HEK293 (cell line): Measurements from ENCODE around the gene TNFRSF25.

Experiments
- CTCF ChIA-PET: fragments of 350-600 bp; formaldehyde crosslinking; extraction: SDS; loops from one replicate; lab custom pipeline; 2021; ENCODE audit warnings: antibody characterized with exemption; lab: Yijun Ruan, JAX
- POLR2A ChIA-PET: fragments of 300-600 bp; formaldehyde crosslinking; extraction: SDS; loops from one replicate; lab custom pipeline; 2020; ENCODE audit warnings: antibody characterized with exemption, inconsistent platforms; lab: Yijun Ruan, JAX
- H3K27ac ChIP-seq: fragments of 200-500 bp; sonication (Bioruptor generic); 2 replicates; pipeline ENCODE4 v1.5.1; 2014; ENCODE audit warnings: low read depth, low read length, control low read depth, inconsistent platforms; ENCODE audit errors: extremely low read depth
- H3K36me3 ChIP-seq, 2 experiments: fragments of 200-500 bp in 1 of 2; sonication (Bioruptor generic) in 1 of 2; 1 replicate in 1 of 2; 2 replicates in 1 of 2; pipeline ENCODE4 v1.5.1; 2014 to 2017; ENCODE audit warnings: inconsistent platforms in 2 of 2, low read length in 2 of 2; ENCODE audit not compliant: control insufficient read depth in 2 of 2, insufficient read depth in 1 of 2
- H3K4me1 ChIP-seq: fragments of 200-500 bp; sonication (Bioruptor generic); 2 replicates; pipeline ENCODE4 v1.5.1; 2014; ENCODE audit warnings: mild to moderate bottlenecking, low read length, inconsistent platforms; ENCODE audit not compliant: control insufficient read depth, insufficient read depth
- H3K4me3 ChIP-seq: 2 replicates; pipeline ENCODE4 v1.5.1; 2011; ENCODE audit warnings: low read depth, mild to moderate bottlenecking, control low read depth, low read length, moderate library complexity
- H3K9me3 ChIP-seq: fragments of 200-500 bp; sonication (Bioruptor generic); 2 replicates; pipeline ENCODE4 v1.5.1; 2014; ENCODE audit warnings: low read depth, low read length, inconsistent platforms; ENCODE audit not compliant: control insufficient read depth, insufficient read depth
- BCL11B ChIP-seq: fragments of 450-650 bp; formaldehyde crosslinking; IDR thresholded peaks from 2 replicates; pipeline ENCODE4 v1.5.1; 2016; ENCODE audit warnings: low read depth, missing biosample characterization, missing genetic modification characterization
- GLI2 ChIP-seq: fragments of 450-650 bp; formaldehyde crosslinking; IDR thresholded peaks from 2 replicates; pipeline ENCODE4; 2017; ENCODE audit warnings: missing biosample characterization, missing genetic modification characterization, low read depth, borderline replicate concordance
- IKZF3 ChIP-seq: fragments of 450-650 bp; IDR thresholded peaks from 2 replicates; pipeline ENCODE4 v1.5.0; 2018; ENCODE audit warnings: missing biosample characterization, mild to moderate bottlenecking, missing genetic modification characterization, moderate library complexity
- KLF1 ChIP-seq: fragments of 450-650 bp; formaldehyde crosslinking; IDR thresholded peaks from 2 replicates; pipeline ENCODE4 v1.5.1; 2016; ENCODE audit warnings: missing biosample characterization, missing genetic modification characterization
- MYNN ChIP-seq: fragments of 450-650 bp; formaldehyde crosslinking; IDR thresholded peaks from 2 replicates; pipeline ENCODE4 v1.5.1; 2016; ENCODE audit warnings: missing biosample characterization, missing genetic modification characterization, borderline replicate concordance
- REST ChIP-seq: fragments of 450-650 bp; formaldehyde crosslinking; IDR thresholded peaks from 2 replicates; pipeline ENCODE4 v1.5.1; 2016; ENCODE audit warnings: missing biosample characterization, missing genetic modification characterization
- SCRT1 ChIP-seq: fragments of 450-650 bp; formaldehyde crosslinking; IDR thresholded peaks from 2 replicates; pipeline ENCODE4 v1.5.1; 2016; ENCODE audit warnings: missing biosample characterization, missing genetic modification characterization, borderline replicate concordance
- TSHZ1 ChIP-seq: fragments of 450-650 bp; formaldehyde crosslinking; IDR thresholded peaks from 2 replicates; pipeline ENCODE4 v1.5.1; 2016; ENCODE audit warnings: missing biosample characterization, missing genetic modification characterization, borderline replicate concordance
- ZFP3 ChIP-seq: fragments of 450-650 bp; formaldehyde crosslinking; IDR thresholded peaks from 2 replicates; pipeline ENCODE4 v1.5.1; 2016; ENCODE audit warnings: low read depth, missing biosample characterization, missing genetic modification characterization
- ZNF10 ChIP-seq: fragments of 450-650 bp; formaldehyde crosslinking; IDR thresholded peaks from 2 replicates; pipeline ENCODE4 v1.5.1; 2017; ENCODE audit warnings: missing biosample characterization, missing genetic modification characterization
- ZNF112 ChIP-seq: fragments of 450-650 bp; formaldehyde crosslinking; IDR thresholded peaks from 2 replicates; pipeline ENCODE4 v1.5.0; 2017; ENCODE audit warnings: missing biosample characterization, missing genetic modification characterization
- ZNF157 ChIP-seq: fragments of 450-650 bp; formaldehyde crosslinking; IDR thresholded peaks from 2 replicates; pipeline ENCODE4 v1.5.1; 2016; ENCODE audit warnings: missing biosample characterization, missing genetic modification characterization
- ZNF174 ChIP-seq: fragments of 450-650 bp; formaldehyde crosslinking; IDR thresholded peaks from 2 replicates; pipeline ENCODE4 v1.5.0; 2017; ENCODE audit warnings: missing biosample characterization, mild to moderate bottlenecking, missing genetic modification characterization
- ZNF24 ChIP-seq: fragments of 450-650 bp; formaldehyde crosslinking; IDR thresholded peaks from 2 replicates; pipeline ENCODE4 v1.5.1; 2016; ENCODE audit warnings: missing biosample characterization, missing genetic modification characterization
- ZNF341 ChIP-seq: fragments of 450-650 bp; formaldehyde crosslinking; IDR thresholded peaks from 2 replicates; pipeline ENCODE4; 2016; ENCODE audit warnings: low read depth, missing biosample characterization, missing genetic modification characterization
- ZNF391 ChIP-seq: fragments of 450-650 bp; formaldehyde crosslinking; IDR thresholded peaks from 2 replicates; pipeline ENCODE4 v1.5.1; 2016; ENCODE audit warnings: low read depth, missing biosample characterization, missing genetic modification characterization, borderline replicate concordance
- ZNF416 ChIP-seq: fragments of 450-650 bp; formaldehyde crosslinking; IDR thresholded peaks from 2 replicates; pipeline ENCODE4 v1.5.1; 2016; ENCODE audit warnings: missing biosample characterization, missing genetic modification characterization
- ZNF48 ChIP-seq: fragments of 450-650 bp; formaldehyde crosslinking; IDR thresholded peaks from 2 replicates; pipeline ENCODE4 v1.5.1; 2016; ENCODE audit warnings: missing biosample characterization, missing genetic modification characterization
- ZNF488 ChIP-seq: fragments of 450-650 bp; formaldehyde crosslinking; IDR thresholded peaks from 2 replicates; pipeline ENCODE4 v1.5.1; 2016; ENCODE audit warnings: missing biosample characterization, missing genetic modification characterization
- ZNF837 ChIP-seq: fragments of 450-650 bp; formaldehyde crosslinking; IDR thresholded peaks from 2 replicates; pipeline ENCODE4 v1.5.1; 2016; ENCODE audit warnings: missing biosample characterization, missing genetic modification characterization
- ZSCAN16 ChIP-seq: fragments of 450-650 bp; formaldehyde crosslinking; IDR thresholded peaks from 2 replicates; pipeline ENCODE4 v1.5.1; 2016; ENCODE audit warnings: missing biosample characterization, missing genetic modification characterization
- ZSCAN23 ChIP-seq: fragments of 450-650 bp; formaldehyde crosslinking; IDR thresholded peaks from 2 replicates; pipeline ENCODE4 v1.5.1; 2016; ENCODE audit warnings: missing biosample characterization, missing genetic modification characterization
- TF ChIP-seq, protein P1 (sequence below): fragments of 450-650 bp; formaldehyde crosslinking; IDR thresholded peaks from 2 replicates; pipeline ENCODE4 v1.5.1; 2016; ENCODE audit warnings: missing biosample characterization, missing genetic modification characterization, low read depth

Gene TNFRSF25

GRCh38 chr1:6504887-6505286, 38.9 kb upstream of the TNFRSF25 start:
- H3K27ac ChIP-seq: no peak overlapping the region
- TF ChIP-seq ZNF174 (no peak), ZNF416 (tag by site-specific recombination) (no peak), ZSCAN16 (tag by site-specific recombination) (no peak), ZSCAN23 (no peak), ZNF48 (tag by site-specific recombination) (no peak)
- TF ChIP-seq, protein P1, sequence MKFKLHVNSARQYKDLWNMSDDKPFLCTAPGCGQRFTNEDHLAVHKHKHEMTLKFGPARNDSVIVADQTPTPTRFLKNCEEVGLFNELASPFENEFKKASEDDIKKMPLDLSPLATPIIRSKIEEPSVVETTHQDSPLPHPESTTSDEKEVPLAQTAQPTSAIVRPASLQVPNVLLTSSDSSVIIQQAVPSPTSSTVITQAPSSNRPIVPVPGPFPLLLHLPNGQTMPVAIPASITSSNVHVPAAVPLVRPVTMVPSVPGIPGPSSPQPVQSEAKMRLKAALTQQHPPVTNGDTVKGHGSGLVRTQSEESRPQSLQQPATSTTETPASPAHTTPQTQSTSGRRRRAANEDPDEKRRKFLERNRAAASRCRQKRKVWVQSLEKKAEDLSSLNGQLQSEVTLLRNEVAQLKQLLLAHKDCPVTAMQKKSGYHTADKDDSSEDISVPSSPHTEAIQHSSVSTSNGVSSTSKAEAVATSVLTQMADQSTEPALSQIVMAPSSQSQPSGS (tag by site-specific recombination): no peak
- TF ChIP-seq, all 188 proteins: peak for 0
- Histone ChIP-seq H3K36me3 (no peaks in the 10 kb centered on the region), H3K4me3 (no peak overlapping the region), H3K4me1 (no peaks in the 10 kb centered on the region), H3K9me3 (no peaks in the 10 kb centered on the region)
- ChIA-PET POLR2A (interaction anchor here (0.6 to 1.3 kb wide), 2 partner anchors 15 to 85 kb away, joined by 3 to 4 read pairs; partner anchors contain the start of gene HES2), CTCF (interaction anchor here (0.6 to 1.0 kb wide), 4 partner anchors 15 to 23 kb away, joined by 3 to 7 read pairs (median 4); no protein-coding TSS in a partner anchor)

GRCh38 chr1:6503884-6504602, 38.1 kb upstream of the TNFRSF25 start:
- TF ChIP-seq ZNF488 (tag by site-specific recombination) (no peak), KLF1 (tag by site-specific recombination) (no peak), SCRT1 (no peak), BCL11B (tag by site-specific recombination) (no peak), MYNN (tag by site-specific recombination) (no peak), GLI2 (tag by site-specific recombination) (no peak), ZNF112 (tag by site-specific recombination) (no peak), IKZF3 (tag by site-specific recombination) (no peak), REST (tag by site-specific recombination) (no peak), ZNF24 (tag by site-specific recombination) (no peak), TSHZ1 (tag by site-specific recombination) (no peak), ZNF837 (tag by site-specific recombination) (no peak), ZNF157 (tag by site-specific recombination) (no peak), ZNF341 (no peak), ZNF391 (tag by site-specific recombination) (no peak), ZNF10 (no peak), ZFP3 (tag by site-specific recombination) (no peak)
- POLR2A ChIA-PET: interaction anchor here (1.3 kb wide), 1 partner anchor 14 kb away, joined by 4 read pairs; no protein-coding TSS in a partner anchor
- no peaks in the 10 kb centered on the region for H3K4me1 ChIP-seq

More at GRCh38 chr1:6503884-6504602, 38.1 kb upstream of the TNFRSF25 start:
- Histone ChIP-seq H3K4me3 (no peak overlapping the region), H3K27ac (no peak overlapping the region), H3K36me3 (no peaks in the 10 kb centered on the region), H3K9me3 (no peaks in the 10 kb centered on the region)
- CTCF ChIA-PET: interaction anchor here (0.6 to 1.6 kb wide), 2 partner anchors 14 to 20 kb away, joined by 4 to 13 read pairs; no protein-coding TSS in a partner anchor
